NK-92 treated with Interleukin-12 subunit alpha and Interleukin-12 subunit beta, amount 100 ng/mL, for 24 hours (cell line): ENCODE results near the gene EFCAB11.

ENCODE experiments used
- DNase-seq: peaks from one replicate; lab custom pipeline; 2025; lab: John Stamatoyannopoulos, UW

EFCAB11 gene

GRCh38 chr14:89767131-89767530 lies 187.4 kb downstream of the EFCAB11 start:
- no peak for DNase-seq

- DNase-seq = no peak
These were observed 189.2 kb downstream of the EFCAB11 start for GRCh38 chr14:89765346-89765745.

GRCh38 chr14:89760086-89760485 lies 194.4 kb downstream of the EFCAB11 start:
- no peak for DNase-seq

- DNase-seq = no peak
These were observed 197.1 kb downstream of the EFCAB11 start for GRCh38 chr14:89757313-89757939.

- DNase-seq = no peak
These were observed 198.7 kb downstream of the EFCAB11 start for GRCh38 chr14:89755816-89756215.

DNA sequence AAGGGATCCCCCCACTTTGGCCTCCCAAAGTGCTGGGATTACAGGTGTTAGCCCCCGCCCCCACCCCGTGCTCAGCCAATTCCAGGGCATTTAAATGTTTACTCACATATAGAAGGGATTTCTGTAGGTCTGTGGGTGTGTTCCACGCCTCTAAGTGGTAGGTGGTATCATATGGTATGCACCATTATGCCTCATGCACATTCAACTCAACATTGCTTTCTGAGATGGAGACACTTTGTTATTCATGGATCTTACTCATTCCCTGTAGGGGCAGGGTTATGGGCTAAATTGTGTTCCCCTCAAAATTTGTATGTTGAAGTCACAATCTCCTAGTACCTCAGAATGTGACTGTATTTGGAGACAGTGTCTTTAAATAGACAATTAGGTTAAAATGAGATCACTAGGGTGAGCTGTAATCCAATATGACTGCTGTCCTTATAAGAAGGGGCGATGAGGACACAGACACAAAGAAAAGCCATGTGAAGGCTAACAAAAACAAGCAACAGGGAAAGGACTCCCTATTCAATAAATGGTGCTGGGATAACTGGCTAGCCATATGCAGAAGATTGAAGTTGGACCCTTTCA lies 200.6 kb downstream of the EFCAB11 start:
- no peak for DNase-seq

DNA sequence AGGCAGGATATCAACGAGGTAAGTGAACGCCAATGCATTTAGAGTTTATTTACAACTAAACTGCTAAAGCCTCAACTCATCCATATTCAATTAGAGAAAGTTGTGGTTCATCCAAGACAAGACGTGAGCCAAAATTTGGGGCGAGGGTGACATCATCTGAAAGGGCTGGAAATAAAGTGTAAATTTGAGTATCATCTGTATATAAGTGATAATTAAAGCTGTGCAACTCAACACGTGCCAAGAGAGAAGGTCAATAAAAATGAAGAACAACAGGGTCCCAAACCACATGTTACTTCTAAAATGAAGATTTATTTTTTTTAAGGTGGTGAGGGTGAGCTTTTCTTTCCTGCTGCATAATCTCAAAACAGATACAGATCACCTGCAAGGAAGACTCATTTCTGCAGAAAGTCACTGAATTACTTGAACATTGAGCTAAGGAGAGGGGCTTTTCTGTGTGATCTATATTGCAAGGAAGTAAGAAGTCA lies 203.6 kb downstream of the EFCAB11 start:
- no peak for DNase-seq

DNA sequence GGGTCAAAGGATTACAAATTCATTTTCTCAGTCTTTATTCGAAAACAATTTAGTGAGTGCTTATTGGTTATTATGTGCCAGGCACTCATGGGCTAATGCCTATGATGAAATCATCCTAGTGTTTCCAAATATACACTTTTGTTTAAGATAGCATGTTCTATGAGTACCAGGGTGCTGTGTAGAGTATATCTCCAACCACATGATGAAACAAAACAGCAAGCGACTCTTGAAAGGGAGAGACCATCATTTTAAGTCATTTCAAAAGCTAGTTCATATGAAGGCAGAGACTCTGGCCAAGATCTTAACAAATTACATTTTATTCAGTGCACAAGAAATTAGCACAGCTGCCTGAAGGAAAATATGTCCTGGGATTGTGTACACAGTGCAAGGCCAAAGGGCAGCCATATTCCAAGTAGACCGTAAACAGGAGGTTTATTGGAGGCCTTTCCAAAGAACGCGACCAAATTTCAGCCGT lies 204.2 kb downstream of the EFCAB11 start:
- no peak for DNase-seq

DNA sequence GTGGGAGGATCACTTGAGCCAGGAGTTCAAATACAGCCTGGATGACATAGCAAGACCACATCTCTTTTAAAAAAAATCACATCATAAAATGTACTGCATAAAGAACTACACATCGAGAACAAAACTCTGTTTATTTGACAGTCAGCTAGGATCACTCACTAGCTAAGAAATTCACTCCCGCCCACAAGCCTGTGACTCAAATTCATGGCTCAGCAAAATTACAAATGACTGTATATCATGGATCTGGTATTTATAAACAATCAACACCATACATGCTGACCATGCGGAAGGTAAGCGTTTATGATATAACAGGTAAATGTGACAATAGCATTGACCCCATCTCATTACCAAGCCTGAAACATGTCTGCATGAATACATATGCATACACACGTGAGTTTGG lies 206.5 kb downstream of the EFCAB11 start:
- no peak for DNase-seq

- no peak for DNase-seq
These were observed 207.4 kb downstream of the EFCAB11 start for GRCh38 chr14:89747126-89747525.

GRCh38 chr14:89746654-89747053 lies 207.9 kb downstream of the EFCAB11 start:
- no peak for DNase-seq

GRCh38 chr14:89746135-89746534 lies 208.4 kb downstream of the EFCAB11 start:
- DNase-seq = no peak
